HG03066 (cell line): Measurements from ENCODE around the gene C4B.
"Not testable (repeated sequence)": the region's sequence is repeated elsewhere in the genome, so short reads cannot be mapped to it uniquely, and the experiment has no call there.

Experiments used
- ATAC-seq: cut with Tn5 transposase; IDR thresholded peaks from one replicate; pipeline ENCODE4 v1.9.1; 2021; ENCODE audit warnings: low read depth; ENCODE audit not compliant: unreplicated experiment

The C4B gene

DNA sequence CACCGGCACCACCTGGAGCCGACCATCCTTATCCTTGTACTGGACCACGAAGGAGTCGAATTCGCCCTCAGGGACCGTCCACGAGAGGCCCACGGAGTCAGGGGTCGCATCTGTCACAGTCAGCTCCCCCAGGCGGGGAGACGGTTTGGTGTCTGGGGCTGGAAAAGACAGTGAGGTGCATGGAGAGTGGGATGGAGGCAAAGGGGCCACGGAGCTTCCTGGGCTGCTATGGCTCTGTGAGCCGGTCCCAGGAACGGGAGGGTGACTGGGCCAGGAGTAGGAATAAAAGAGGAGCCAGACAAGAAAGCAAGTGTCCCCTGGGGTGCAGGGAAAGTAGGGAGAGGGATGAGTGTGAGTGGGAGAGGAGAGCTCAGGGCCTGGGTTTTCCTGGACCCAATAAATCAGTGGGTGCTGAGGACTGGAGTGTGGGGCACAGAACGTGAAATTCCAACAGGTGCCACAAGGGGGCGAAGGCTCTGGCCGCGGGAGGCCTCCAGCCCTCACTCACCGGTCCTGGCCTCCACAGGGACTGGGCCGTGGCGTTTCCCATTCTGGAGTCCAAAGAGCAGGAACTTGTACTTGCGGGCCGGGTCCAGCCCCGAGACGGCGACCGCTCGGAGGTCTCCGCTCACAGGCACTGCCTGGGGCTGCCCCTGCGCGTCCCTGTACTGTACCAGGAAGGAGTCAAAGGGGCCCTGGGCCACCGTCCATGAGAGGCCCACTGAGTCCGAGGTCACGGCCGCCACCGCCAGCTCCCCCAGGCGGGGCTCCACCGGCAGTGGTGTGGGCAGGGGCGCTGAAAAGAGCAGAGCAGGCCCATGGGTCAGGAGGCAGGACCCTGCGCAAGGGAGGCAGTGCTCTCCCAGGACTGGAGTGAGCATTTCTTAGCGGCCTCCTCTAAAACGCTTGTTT is 33.5 kb downstream of the C4B start:
- ATAC-seq: no peak

DNA sequence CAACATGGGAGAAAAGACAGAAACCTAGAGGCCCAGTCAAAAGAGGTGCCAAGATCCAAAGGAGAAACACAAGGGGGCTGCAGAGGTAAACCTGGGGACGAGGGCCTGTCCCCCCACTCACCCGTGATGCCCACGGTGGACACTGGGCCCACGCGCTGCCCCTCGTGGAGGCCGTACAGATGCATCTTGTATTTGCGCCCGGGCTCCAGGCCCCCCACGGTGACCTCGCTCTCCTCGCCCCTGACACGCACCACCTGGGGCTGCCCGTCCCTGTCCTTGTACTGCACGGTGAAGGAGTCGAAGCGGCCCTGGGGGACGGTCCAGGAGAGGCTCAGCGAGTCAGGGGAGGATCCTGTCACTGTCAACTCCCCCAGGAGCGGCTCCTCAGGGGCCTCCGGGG is 34.6 kb downstream of the C4B start:
- ATAC-seq: not testable (repeated sequence)

DNA sequence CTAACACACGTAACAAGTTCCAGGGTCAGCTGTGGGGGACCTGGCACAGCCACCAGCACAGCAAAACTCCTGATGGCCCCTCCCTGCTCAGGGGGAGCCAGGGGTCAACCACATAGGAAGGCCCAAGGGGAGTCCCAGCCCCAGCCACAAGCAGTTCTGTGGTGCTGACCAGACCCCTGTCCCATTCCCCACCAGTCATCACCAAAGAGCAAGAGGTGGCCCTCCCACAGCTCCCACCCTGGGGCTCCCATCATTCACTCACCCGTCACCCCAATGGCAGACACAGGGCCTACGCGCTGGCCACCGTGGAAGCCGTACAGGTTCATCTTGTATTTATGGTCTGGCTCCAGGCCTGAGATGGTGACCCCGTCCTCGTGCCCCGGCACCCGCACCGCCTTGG is 35.1 kb downstream of the C4B start:
- not testable (repeated sequence) for ATAC-seq

DNA sequence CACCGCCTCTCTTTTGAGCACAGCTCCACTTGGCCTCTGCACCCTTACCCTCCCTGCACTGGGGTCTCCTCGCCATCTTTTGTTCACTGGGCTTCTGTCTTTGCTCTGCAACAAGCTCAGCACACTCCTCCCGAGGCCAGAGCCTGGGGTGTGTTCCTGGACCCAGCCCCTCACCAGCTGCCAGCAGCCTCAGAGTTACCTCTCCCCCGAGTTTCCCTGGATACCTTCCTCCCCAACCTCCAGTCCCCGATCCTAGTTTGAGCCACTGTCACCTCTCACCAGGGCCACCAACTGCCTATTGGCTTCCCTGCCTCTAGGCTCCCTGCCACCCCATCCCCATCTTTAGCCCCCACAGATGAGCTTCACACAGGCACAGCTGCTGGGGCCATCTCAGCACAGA is 36.0 kb downstream of the C4B start:
- no peak for ATAC-seq

DNA sequence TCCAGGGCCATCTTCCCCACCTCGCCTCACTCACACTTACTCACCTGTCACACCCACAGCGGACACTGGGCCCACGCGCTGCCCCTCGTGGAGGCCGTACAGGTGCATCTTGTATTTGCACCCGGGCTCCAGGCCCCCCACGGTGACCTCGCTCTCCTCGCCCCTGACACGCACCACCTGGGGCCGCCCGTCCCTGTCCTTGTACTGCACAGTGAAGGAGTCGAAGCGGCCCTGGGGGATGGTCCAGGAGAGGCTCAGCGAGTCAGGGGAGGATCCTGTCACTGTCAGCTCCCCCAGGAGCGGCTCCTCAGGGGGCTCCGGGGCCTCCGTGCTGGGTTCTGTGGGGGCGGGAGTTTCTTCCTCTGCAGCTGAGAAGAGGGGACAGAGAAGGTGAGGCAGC is 38.0 kb downstream of the C4B start:
- not testable (repeated sequence) for ATAC-seq

DNA sequence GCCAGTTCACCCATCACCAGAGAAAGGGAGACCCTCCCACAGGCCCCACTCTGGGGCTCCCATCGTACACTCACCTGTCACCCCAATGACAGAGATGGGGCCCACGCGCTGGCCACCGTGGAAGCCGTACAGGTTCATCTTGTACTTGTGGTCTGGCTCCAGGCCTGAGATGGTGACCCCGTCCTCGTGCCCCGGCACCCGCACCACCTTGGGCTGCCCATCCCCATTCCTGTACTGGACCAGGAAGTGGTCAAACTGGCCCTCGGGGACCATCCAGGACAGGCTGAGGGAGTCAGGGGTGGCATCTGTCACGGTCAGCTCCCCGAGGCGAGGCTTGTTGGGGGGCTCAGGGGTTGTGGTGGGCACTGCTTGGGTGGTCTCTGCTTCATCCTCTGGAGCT is 38.7 kb downstream of the C4B start:
- ATAC-seq: not testable (repeated sequence)

DNA sequence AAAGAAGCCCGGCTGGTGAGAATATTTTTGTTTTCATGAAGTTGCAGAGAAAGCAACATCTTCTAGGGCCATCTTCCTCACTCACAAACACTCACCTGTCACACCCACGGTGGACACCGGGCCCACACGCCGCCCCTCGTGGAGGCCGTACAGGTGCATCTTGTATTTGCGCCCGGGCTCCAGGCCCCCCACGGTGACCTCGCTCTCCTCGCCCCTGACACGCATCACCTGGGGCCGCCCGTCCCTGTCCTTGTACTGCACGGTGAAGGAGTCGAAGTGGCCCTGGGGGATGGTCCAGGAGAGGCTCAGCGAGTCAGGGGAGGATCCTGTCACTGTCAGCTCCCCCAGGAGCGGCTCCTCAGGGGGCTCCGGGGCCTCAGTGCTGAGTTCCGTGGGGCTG is 41.2 kb downstream of the C4B start:
- not testable (repeated sequence) for ATAC-seq

DNA sequence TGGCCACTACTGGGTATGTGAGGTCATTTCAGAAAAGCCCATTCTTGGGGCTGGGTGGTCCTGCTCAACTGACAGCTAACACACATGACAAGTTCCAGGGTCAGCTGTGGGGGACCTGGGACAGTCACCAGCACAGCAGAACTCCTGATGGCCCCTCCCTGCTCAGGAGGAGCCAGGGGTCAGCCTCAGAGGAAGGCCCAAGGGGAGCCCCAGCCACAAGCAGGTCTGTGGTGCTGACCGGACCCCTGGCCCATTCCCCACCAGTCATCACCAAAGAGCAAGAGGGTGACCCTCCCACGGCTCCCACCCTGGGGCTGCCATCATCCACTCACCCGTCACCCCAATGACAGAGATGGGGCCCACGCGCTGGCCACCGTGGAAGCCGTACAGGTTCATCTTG is 41.7 kb downstream of the C4B start:
- no peak for ATAC-seq

DNA sequence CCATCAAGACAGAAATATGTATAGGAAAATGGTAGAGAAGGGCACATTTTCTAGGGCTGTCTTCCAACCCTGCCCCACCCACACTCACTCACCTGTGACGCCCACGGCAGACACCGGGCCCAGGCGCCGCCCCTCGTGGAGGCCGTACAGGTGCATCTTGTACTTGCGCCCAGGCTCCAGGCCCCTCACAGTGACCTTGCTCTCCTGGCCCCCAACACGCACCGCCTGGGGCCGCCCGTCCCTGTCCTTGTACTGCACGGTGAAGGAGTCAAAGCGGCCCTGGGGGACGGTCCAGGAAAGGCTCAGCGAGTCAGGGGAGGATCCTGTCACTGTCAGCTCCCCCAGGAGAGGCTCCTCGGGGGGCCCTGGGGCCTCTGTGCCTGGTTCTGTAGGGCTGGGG is 43.4 kb downstream of the C4B start:
- ATAC-seq: no peak

DNA sequence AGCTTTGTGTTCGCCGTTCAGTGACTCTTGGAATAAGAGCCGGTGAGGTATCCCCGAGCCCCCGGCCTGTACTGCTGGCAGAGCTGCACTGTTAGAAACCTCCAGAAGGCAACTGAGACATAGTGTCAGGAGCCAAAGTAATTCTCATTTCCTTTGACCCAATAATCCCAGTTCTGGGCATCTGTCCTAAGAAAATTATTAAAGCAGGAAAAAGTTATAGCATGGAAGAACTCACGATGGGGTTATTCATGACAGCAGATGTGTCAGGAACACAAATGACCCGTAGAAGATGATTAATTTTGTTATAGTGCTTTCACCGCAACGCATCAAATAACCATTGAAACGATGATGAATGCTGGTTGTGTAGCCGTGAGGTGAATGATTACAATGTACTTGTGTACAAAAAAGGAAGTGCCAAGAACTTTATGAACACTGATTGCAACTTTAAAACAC is 43.9 kb downstream of the C4B start:
- ATAC-seq: no peak

DNA sequence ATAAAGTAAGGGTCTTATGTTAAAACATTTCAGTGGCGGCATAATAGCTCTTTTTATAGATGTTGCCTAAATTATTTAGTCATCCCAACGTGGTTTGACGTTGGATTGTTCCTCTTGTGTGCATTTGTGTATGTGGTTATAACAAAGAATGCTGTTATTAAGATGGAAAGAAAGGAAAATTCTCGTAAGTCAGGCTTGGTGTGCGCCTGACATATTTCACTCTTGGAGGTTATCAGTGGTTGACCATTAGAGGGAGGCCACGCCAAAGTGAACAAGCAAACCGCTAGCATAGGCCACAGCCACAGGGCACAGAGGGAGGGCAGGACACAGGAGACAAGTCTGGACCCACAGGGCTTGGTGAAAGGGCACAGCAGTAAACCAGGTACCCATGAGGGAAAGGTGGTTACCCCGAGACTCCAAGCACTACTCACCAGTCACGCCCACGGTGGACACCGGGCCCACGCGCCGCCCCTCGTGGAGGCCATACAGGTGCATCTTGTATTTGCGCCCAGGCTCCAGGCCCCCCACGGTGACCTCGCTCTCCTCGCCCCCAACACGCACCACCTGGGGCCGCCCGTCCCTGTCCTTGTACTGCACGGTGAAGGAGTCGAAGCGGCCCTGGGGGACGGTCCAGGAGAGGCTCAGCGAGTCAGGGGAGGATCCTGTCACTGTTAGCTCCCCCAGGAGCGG is 46.5 kb downstream of the C4B start:
- ATAC-seq: no peak

DNA sequence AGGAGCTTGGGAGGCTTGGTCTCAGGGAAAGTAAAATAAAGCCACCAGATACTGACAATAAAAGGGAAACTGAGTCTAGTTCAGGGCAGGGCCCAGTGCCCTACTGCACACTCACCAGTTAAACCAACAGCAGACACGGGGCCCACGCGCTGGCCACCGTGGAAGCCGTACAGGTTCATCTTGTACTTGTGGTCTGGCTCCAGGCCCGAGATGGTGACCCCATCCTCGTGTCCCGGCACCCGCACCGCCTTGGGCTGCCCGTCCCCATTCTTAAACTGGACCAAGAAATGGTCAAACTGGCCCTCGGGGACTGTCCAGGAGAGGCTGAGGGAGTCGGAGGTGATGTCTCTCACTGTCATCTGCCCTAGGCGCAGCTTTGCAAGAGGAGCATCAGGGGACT is 50.1 kb downstream of the C4B start:
- no peak for ATAC-seq

DNA sequence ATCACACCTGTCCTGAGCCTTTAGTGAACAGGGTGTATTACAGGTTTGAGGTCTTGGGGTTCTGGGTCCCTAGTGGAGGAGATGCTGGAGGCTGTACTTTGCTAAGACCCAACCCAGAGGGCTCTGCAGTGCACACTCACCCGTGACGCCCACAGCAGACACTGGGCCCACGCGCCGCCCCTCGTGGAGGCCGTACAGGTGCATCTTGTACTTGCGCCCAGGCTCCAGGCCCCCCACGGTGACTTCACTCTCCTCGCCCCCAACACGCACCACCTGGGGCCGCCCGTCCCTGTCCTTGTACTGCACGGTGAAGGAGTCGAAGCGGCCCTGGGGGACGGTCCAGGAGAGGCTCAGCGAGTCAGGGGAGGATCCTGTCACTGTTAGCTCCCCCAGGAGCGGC is 52.9 kb downstream of the C4B start:
- not testable (repeated sequence) for ATAC-seq

DNA sequence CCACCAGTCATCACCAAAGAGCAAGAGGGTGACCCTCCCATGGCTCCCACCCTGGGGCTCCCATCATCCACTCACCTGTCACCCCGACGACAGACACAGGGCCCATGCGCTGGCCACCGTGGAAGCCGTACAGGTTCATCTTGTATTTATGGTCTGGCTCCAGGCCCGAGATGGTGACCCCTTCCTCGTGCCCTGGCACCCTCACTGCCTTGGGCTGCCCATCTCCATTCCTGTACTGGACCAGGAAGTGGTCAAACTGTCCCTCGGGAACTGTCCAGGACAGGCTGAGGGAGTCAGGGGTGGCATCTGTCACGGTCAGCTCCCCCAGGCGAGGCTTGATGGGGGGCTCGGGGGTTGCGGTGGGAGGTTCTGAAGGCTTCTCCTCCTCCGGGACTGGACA is 53.7 kb downstream of the C4B start:
- not testable (repeated sequence) for ATAC-seq

DNA sequence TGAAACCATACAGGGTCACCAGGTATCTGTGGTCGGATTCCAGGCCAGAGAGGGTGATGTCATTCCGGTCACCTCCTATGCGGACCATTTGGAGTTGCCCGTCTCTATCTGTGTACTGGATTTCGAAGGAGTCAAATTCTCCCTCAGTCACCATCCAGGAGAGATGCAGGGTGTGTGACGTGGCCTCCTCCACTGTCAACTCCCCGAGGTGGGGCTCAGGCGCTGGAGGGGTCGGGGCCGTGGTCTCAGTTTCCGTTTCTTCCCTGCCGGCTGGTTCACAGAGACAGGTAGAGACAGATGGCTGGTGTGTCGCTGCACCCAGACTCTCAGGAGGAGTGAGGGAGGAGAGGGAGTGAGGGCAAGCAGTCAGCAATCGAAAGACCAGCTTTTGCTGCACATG is 54.3 kb downstream of the C4B start:
- no peak for ATAC-seq

DNA sequence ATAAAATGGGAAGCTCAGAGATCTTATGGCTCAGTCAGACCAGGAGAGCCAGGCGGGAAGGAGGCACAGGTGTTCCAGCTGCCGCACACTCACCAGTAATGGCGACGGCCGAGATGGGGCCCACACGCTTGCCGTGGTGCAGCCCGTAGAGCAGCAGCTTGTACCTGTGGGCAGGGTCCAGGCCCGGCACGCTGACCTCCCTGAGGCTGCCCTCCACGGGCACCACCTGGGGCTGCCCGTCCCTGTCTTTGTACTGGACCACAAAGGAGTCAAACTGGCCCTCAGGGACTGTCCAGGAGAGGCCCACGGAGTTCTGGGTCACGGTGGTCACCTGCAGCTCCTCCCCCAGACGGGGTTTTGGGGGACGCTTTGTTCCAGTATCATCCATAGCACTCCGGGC is 54.9 kb downstream of the C4B start:
- no peak for ATAC-seq

DNA sequence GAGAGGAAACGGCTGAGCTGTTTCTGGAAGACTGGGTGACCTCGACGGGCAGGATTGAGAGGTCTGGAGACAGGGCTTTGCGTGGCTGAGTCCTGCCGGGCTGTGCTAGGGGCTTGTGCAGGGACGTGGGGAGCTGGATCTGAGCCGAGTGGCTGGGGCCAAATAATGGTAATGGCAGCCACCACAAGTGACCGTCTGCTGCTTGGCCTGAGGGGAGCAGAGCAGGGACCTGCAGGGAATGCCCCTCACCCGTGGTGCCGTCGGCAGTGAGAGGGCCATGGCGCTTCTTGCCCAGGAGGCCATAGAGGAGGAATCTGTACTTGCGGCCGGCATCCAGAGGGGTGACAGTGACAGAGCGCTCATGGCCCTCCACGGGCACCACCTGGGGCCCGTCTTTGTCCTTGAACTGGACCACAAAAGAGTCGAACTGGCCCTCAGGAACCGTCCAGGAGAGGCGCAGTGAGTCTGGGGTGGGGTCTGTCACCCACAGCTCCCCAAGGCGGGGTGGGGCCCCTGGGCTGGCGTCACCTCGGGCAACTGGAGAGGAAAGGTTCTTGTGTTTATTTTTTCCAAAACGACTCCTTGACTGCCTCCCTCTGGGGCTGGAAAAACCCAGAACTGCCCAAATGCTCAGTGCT is 55.4 kb downstream of the C4B start:
- ATAC-seq: no peak

DNA sequence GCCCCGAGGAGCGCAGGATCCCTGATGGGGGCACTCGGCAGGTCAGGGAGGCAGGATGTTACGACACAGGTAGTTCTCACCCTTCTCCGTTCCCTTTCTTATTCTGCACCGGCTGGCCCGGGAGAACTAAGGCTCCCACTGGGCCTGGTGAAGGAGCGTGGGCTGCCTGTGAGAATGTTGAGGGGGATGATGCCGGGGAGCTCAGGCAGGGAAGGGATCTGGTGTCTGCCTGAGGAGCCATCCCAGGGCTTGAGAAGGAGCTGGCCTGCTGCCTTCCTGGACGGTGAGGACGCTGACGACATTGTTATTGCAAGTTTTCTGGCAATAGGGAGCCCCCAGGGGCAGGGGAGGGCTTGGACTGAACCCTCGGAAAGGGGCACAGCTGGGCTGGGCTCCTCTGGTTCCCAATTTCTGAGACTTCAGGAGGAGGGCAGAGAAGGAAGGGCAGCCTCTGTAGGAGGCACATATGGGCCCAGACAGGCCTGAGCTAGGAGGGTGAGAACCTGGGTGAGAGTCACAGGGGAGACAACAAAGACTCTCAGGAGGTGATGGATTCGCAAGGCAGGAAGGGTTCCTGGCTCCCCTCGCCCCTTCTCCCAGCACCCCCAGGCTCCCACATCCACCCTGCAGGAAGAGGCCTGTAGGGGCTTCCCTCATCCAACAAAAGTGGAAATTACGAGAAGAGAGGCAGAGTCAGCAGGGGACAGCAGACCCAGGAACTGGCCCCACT is 56.4 kb downstream of the C4B start:
- no peak for ATAC-seq

DNA sequence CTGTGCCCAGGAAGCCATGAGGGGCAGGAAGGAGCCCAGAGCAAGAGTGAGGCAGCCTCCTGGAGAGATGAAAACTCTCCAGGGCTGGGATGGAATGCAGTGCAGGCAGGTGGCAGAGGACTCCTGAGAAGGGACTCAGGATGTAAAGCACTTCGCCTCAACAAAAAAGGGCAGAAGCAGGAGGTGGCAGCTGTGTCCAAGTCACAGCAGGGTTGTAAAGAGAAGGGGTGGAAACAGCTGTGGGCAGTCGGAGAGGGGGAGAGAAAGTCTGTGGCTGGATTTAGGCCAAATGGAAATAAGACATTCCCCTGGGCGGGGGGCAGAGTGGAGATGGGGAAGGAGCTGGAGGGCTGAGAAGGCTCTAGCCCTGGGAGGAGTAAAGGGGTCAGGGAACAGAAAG is 58.5 kb downstream of the C4B start:
- no peak for ATAC-seq

DNA sequence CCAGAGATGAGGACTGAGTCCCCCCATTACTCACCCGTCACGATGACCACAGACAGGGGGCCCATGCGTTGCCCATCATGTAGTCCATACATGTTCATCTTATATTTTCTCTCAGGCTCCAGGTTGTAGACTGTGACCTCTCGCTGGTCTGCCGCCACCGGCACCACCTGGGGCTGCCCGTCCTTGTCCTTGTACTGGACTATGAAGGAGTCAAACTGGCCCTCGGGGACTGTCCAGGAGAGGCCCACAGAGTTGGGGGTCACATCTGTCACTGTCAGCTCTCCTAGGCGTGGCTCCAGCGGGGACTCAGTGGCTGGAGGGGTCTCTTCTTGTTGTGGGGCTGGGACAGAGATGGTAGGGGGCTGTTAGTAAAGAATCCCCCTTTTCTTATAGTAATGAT is 59.0 kb downstream of the C4B start:
- ATAC-seq: no peak
